ENCODE results near the gene DYSF. TPM values are rescaled to one million over a fixed set of nuclear protein-coding genes. Genes with fewer than 3 reads are reported as not detected.

The DYSF gene
- total and polyA plus RNA-seq, 2 donors (not counting 1 experiment from before 2014, with no cell fraction given), result 0.17 to 0.43 TPM

DNA sequence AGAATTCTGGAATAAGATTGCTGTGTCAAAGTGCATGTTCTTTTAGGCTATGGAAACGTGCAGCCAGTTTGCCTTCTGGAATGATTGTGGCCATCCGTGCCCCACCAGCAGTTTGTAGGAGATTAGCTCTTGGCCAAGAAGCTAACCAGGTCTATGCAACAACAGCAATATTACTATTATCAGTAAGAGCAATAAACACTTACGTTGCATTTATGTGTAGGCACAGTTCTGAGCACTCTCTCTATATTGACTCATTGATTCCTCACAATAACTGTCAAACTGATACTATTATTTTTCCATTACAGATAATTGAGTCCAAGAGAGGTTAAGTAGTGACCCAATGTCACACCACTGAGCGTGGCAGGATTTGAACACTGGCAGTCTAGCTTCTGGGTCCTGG is 186.4 kb downstream of the DYSF start:
- WGBS (ENCODE audit: insufficient coverage), result 82% methylated on average over 2 of the region's 4 CpGs
- H3K79me2 ChIP-seq (ENCODE audit: control insufficient read depth, insufficient read depth, low read length), result no peaks in the 10 kb centered on the region
- peaks cover 0 to 3% (median 0%) of the 10 kb centered on the region in 4 experiments for H3K27me3 ChIP-seq (replicated peaks in 1 of 4; ENCODE audit: control extremely low read depth in 1 of 4, control insufficient read depth in 3 of 4, insufficient read depth in 4 of 4, low read length in 3 of 4)
- H2AFZ ChIP-seq (ENCODE audit: insufficient read depth, low read depth, low read length, poor library complexity, severe bottlenecking), result no peak overlapping the region
- no peaks in the 10 kb centered on the region for H3K9me3 ChIP-seq (ENCODE audit: control extremely low read depth in 1 of 3, control insufficient read depth in 2 of 3, insufficient read depth in 1 of 3, low read length in 2 of 3)
- H3K9ac ChIP-seq (ENCODE audit: low read length), result no peak overlapping the region
- H3K4me3 Mint-ChIP-seq, result no peak overlapping the region
- H3K4me3 ChIP-seq (ENCODE audit: control extremely low read depth in 1 of 5, extremely low read depth in 1 of 5, insufficient read depth in 1 of 5, low read depth in 2 of 5, low read length in 4 of 5), result no peak overlapping the region
- no peak for DNase-seq
- H3K27ac Mint-ChIP-seq, result no peak overlapping the region
- H4K20me1 ChIP-seq (ENCODE audit: control insufficient read depth, insufficient read depth, low read length, poor library complexity, severe bottlenecking), result no peaks in the 10 kb centered on the region
- intact Hi-C loops (cut with micrococcal nuclease), result no loop called here
- TF ChIP-seq EZH2 (IDR thresholded peaks at IDR 0.05; ENCODE audit: borderline replicate concordance, insufficient read depth, low read depth, low read length, poor library complexity, severe bottlenecking), result no peak
- TF ChIP-seq, protein P1, sequence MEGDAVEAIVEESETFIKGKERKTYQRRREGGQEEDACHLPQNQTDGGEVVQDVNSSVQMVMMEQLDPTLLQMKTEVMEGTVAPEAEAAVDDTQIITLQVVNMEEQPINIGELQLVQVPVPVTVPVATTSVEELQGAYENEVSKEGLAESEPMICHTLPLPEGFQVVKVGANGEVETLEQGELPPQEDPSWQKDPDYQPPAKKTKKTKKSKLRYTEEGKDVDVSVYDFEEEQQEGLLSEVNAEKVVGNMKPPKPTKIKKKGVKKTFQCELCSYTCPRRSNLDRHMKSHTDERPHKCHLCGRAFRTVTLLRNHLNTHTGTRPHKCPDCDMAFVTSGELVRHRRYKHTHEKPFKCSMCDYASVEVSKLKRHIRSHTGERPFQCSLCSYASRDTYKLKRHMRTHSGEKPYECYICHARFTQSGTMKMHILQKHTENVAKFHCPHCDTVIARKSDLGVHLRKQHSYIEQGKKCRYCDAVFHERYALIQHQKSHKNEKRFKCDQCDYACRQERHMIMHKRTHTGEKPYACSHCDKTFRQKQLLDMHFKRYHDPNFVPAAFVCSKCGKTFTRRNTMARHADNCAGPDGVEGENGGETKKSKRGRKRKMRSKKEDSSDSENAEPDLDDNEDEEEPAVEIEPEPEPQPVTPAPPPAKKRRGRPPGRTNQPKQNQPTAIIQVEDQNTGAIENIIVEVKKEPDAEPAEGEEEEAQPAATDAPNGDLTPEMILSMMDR (IDR thresholded peaks at IDR 0.05), result no peak
- H3K4me1 ChIP-seq (ENCODE audit: control insufficient read depth in 2 of 2, insufficient read depth in 2 of 2, low read length in 2 of 2), result no peaks in the 10 kb centered on the region
- no peaks in the 10 kb centered on the region for H3K9me3 Mint-ChIP-seq (ENCODE audit: insufficient read depth)
- H3K27ac ChIP-seq (ENCODE audit: low read length in 2 of 2), result no peak overlapping the region
- H3K4me2 ChIP-seq (replicated peaks; ENCODE audit: low read depth, low read length, poor library complexity, severe bottlenecking), result no peak overlapping the region
- ATAC-seq (ENCODE audit: low read depth), result no peak
- ChIA-PET POLR2A (no interaction called here), CTCF (no interaction called here)
- no peaks in the 10 kb centered on the region for H3K4me1 Mint-ChIP-seq
- no peaks in the 10 kb centered on the region for H3K36me3 ChIP-seq (replicated peaks in 1 of 2; ENCODE audit: control extremely low read depth in 1 of 2, control insufficient read depth in 1 of 2, extremely low read depth in 1 of 2, insufficient read depth in 2 of 2, low read length in 1 of 2)
- H3K27me3 Mint-ChIP-seq, result peaks cover 9% of the 10 kb centered on the region

DNA sequence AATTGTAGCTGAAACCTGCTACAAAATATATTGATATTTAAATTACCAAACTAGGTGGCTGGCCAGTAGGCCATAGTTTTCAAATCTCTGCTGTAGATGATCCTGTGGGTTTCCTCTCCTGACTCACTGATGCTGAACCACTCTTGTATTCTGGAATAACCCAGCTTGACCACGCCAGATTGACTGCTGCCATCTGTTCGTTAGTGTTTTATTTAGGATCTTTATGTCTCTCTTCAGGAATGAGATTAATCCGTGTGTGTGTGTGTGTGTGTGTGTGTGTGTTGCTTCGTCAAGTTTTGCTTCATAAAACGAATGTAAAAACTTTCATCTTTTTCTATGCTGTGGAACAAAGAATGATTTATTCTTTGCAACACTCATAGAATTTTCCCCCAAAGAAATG is 187.1 kb downstream of the DYSF start:
- ChIA-PET POLR2A (interaction anchor here (0.7 kb wide), 1 partner anchor 50 kb away, joined by 4 read pairs; no protein-coding TSS in a partner anchor), CTCF (no interaction called here)
- Histone ChIP-seq H3K4me2 (replicated peaks; ENCODE audit: low read depth, low read length, poor library complexity, severe bottlenecking) (no peak overlapping the region), H3K27me3 (replicated peaks in 1 of 4; ENCODE audit: control extremely low read depth in 1 of 4, control insufficient read depth in 3 of 4, insufficient read depth in 4 of 4, low read length in 3 of 4) (peaks cover 0 to 1% (median 0%) of the 10 kb centered on the region in 4 experiments), H3K79me2 (ENCODE audit: control insufficient read depth, insufficient read depth, low read length) (no peaks in the 10 kb centered on the region), H3K36me3 (replicated peaks in 1 of 2; ENCODE audit: control extremely low read depth in 1 of 2, control insufficient read depth in 1 of 2, extremely low read depth in 1 of 2, insufficient read depth in 2 of 2, low read length in 1 of 2) (no peaks in the 10 kb centered on the region), H2AFZ (ENCODE audit: insufficient read depth, low read depth, low read length, poor library complexity, severe bottlenecking) (no peak overlapping the region), H3K4me3 (ENCODE audit: control extremely low read depth in 1 of 5, extremely low read depth in 1 of 5, insufficient read depth in 1 of 5, low read depth in 2 of 5, low read length in 4 of 5) (no peak overlapping the region), H3K9ac (ENCODE audit: low read length) (no peak overlapping the region), H4K20me1 (ENCODE audit: control insufficient read depth, insufficient read depth, low read length, poor library complexity, severe bottlenecking) (no peaks in the 10 kb centered on the region), H3K27ac (ENCODE audit: low read length in 2 of 2) (no peak overlapping the region), H3K4me1 (ENCODE audit: control insufficient read depth in 2 of 2, insufficient read depth in 2 of 2, low read length in 2 of 2) (no peaks in the 10 kb centered on the region), H3K9me3 (ENCODE audit: control extremely low read depth in 1 of 3, control insufficient read depth in 2 of 3, insufficient read depth in 1 of 3, low read length in 2 of 3) (peaks cover 0 to 2% (median 0%) of the 10 kb centered on the region in 3 donors)
- TF ChIP-seq, protein P1 (IDR thresholded peaks at IDR 0.05), result no peak
- TF ChIP-seq EZH2 (IDR thresholded peaks at IDR 0.05; ENCODE audit: borderline replicate concordance, insufficient read depth, low read depth, low read length, poor library complexity, severe bottlenecking), result no peak
- Mint-ChIP-seq H3K9me3 (ENCODE audit: insufficient read depth) (no peaks in the 10 kb centered on the region), H3K4me3 (no peak overlapping the region), H3K4me1 (no peaks in the 10 kb centered on the region), H3K27ac (no peak overlapping the region), H3K27me3 (peaks cover 15% of the 10 kb centered on the region)
- no peak for ATAC-seq (ENCODE audit: low read depth)
- WGBS (ENCODE audit: insufficient coverage), result 70% methylated on average over 2 of the region's 5 CpGs
- intact Hi-C loops (cut with micrococcal nuclease), result no loop called here
- DNase-seq, result no peak

All from B cell (primary cell).